HG03521 (cell line): ENCODE data around the gene DCP1B.

Experiments used
- ATAC-seq: cut with Tn5 transposase; IDR thresholded peaks from one replicate; pipeline ENCODE4 v1.9.1; 2021; ENCODE audit warnings: mild to moderate bottlenecking, moderate library complexity; ENCODE audit not compliant: unreplicated experiment

The DCP1B gene

DNA sequence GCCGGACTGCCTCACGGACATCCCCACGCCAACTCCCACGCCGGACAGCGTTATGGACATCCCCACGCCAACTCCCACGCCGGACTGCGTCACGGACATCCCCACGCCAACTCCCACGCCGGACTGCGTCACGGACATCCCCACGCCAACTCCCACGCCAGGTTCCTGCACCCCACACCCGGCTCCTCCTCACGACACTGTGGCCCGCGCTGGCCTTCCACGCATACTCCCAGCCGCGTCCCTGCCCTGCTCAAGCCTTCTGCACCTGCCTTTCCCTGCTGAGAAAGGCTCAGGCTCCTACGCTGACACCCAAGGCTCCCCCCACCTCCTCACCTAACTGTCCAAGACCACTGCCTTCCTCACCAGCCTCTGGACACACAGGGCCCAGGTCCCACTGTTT is 95.5 kb downstream of the DCP1B start:
- no peak for ATAC-seq

DNA sequence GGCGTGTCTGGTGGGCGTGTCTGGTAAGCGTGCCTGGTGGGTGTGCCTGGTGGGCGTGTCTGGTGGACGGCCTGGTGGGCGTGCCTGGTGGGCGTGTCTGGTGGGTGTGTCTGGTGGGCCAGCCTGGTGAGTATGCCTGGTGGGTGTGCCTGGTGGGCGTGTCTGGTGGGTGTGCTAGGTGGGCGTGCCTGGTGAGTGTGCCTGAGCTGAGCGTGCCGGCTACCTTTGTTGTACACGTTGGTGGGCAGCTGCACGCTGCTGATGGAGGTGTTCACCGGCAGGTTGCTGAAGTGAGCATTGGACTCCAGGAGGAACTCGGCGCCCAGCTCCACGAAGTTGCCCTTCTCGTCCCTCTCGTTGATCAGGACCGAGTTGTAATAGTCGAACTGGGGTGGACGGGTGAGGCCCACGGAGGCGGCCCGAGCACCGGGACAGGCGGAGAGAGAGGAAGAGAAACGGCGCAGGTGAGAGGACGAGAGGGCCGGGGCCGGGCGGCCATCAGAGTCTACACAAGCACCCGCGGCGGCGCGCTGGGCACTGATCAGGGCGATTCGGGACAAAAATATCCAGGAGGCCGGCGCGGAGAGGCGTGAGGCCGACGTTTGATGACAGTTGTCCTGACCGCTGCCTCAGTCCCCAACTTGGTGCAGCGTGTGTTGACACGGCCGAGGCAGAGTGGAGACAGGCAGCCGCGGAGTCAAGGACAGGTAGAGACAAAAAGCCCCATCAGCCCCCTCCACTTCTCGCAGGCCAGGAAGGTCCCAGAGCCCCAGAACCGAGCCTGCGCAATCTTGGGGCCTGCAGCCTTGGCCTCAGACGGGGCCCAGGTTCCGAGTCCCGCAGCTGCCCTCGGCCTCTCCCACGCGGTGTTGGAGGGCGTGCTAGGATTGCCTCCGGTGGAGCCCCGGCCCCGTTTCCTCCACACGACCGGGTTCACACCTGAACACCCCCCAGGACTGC is 96.3 kb downstream of the DCP1B start:
- no peak for ATAC-seq

DNA sequence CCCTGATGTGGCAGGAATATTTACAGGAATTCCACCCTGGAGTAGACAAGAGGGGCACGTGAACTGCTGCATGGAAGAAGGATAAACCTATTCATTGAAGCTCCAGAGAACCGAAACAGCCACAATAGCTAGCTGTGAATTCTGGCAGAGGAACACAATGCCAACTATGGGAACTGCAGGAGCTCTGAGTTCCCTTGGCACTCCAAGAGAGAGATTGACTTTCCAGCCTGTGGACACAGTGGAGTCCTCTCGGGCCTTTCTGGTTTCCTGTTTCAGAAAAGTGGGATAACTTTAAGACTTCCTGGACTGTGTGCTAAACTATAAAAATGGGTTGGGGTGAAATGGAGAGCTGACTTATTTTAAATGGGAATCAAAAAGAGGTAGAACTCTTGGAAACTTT is 97.7 kb downstream of the DCP1B start:
- no peak for ATAC-seq

DNA sequence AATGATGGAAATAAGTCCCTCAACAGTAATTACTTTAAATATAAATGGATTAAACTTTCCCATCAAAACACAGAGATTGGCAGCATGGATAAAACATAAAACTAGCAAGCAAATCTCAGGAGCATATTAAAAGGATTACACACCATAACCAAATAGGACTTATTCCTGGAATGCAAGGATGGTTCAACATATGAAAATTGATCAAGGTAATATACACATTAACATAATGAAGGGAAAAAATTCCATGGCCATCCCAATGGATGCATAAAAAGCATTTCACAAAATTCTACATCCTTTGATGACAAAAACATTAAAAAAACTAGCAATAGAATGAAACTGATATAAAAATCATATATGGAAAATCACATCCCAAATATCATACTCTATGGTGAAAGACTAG is 99.4 kb downstream of the DCP1B start:
- no peak for ATAC-seq

DNA sequence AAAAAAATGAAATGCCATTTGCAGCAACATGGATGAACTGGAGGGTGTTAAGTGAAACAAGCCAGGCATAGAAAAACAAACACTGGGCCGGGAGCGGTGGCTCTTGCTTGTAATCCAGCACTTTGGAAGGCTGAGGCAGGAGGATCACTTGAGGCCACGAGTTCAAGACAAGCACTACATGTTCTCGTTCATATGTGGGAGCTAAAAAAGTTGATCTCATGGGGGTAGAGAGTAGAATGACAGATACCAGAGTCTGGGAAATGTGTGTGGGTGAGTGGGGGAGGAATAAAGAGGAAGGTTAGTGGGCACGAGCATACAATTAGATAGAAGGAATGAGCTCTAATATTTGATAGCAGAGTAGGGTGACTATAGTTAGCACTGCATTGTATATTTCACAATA is 107.3 kb downstream of the DCP1B start:
- no peak for ATAC-seq
